CD4-positive, alpha-beta T cell treated with Interleukin-10 for 1 hour (primary cell): ENCODE results near the gene TMEM223.
A peak's percentile ranks its signal among the peaks of the same experiment; 100 is the strongest.
"Not testable (repeated sequence)": the region's sequence is repeated elsewhere in the genome, so short reads cannot be mapped to it uniquely, and the experiment has no call there.

Experiments
- DNase-seq: peaks from one replicate; pipeline ENCODE4 v3.0.0-alpha.2; 2020

Gene TMEM223

GRCh38 chr11:62791501-62792201 lies at the start of gene TMEM223:
TMEM223 (minus strand) TSS chr11:62792006; CDS start chr11:62791994, 12 bp downstream.
- peak; percentile 90 for DNase-seq

GRCh38 chr11:62840721-62841360 lies 49.0 kb upstream of the TMEM223 start:
- peak; percentile 88 for DNase-seq

- DNase-seq, result peak; percentile 95
Observed at GRCh38 chr11:62839050-62839945, 47.5 kb upstream of the TMEM223 start, which contains the start of gene WDR74. WDR74 (minus strand) TSS chr11:62839590; CDS start chr11:62839570, 20 bp downstream.

GRCh38 chr11:62835336-62835735 lies 43.5 kb upstream of the TMEM223 start:
- no peak for DNase-seq

- no peak for DNase-seq
Observed at GRCh38 chr11:62832336-62833234, 40.8 kb upstream of the TMEM223 start, which contains the start of gene TEX54. TEX54 (minus strand) TSS chr11:62832841.

- peak; percentile 100 for DNase-seq
Observed at GRCh38 chr11:62831520-62832335, 39.9 kb upstream of the TMEM223 start, which contains the start of gene STX5. STX5 (minus strand) TSS chr11:62832051; CDS start chr11:62831243, 808 bp downstream.

GRCh38 chr11:62830904-62831519 lies 39.2 kb upstream of the TMEM223 start:
- DNase-seq, result no peak

GRCh38 chr11:62828130-62828529 lies 36.3 kb upstream of the TMEM223 start:
- DNase-seq, result not testable (repeated sequence)

GRCh38 chr11:62823677-62824076 lies 31.9 kb upstream of the TMEM223 start:
- DNase-seq, result no peak

GRCh38 chr11:62817129-62817528 lies 25.3 kb upstream of the TMEM223 start:
- DNase-seq, result no peak

GRCh38 chr11:62816557-62816956 lies 24.8 kb upstream of the TMEM223 start:
- DNase-seq, result no peak

- DNase-seq, result no peak
Observed at GRCh38 chr11:62811659-62812058, 19.9 kb upstream of the TMEM223 start.

- DNase-seq, result no peak
Observed at GRCh38 chr11:62810748-62811147, 18.9 kb upstream of the TMEM223 start.

GRCh38 chr11:62806611-62807121 lies 14.9 kb upstream of the TMEM223 start:
- DNase-seq, result no peak

GRCh38 chr11:62805961-62806441 lies 14.2 kb upstream of the TMEM223 start:
- peak; percentile 47 for DNase-seq

- DNase-seq, result peak; percentile 97
Observed at GRCh38 chr11:62805076-62805892, 13.5 kb upstream of the TMEM223 start, which contains the start of gene NXF1. NXF1 (minus strand) TSS chr11:62805440; CDS start chr11:62805356, 84 bp downstream.

GRCh38 chr11:62804310-62805075 lies 12.7 kb upstream of the TMEM223 start:
- no peak for DNase-seq

GRCh38 chr11:62801071-62801470 lies 9.3 kb upstream of the TMEM223 start:
- DNase-seq, result no peak
